GM12878 (cell line): ENCODE measurements around the gene PDE6G.

ENCODE experiments used
- CBX3 ChIP-seq: fragments of 200-600 bp; sonication (generic); IDR thresholded peaks from 2 replicates; pipeline ENCODE4 v1.6.1; 2016; ENCODE audit warnings: low read depth, borderline replicate concordance
- CEBPB ChIP-seq, 2 experiments: fragments of 150-350 bp in 1 of 2; IDR thresholded peaks; 2 replicates each; pipeline ENCODE4 v1.6.1; 2012 to 2014; ENCODE audit warnings: low read depth in 2 of 2, low read length in 2 of 2, borderline replicate concordance in 1 of 2, inconsistent platforms in 1 of 2
- EP300 ChIP-seq, 2 experiments: fragments of 150-350 bp in 1 of 2; IDR thresholded peaks; 2 replicates each; pipeline ENCODE4 v1.6.1; 2011 to 2012; ENCODE audit warnings: low read depth in 2 of 2, low read length in 2 of 2, borderline replicate concordance in 1 of 2, improper control_type of control experiment in 1 of 2, inconsistent platforms in 1 of 2; ENCODE audit not compliant: control insufficient read depth in 1 of 2
- MAX ChIP-seq: IDR thresholded peaks from 2 replicates; pipeline ENCODE4 v1.6.1; 2012; ENCODE audit warnings: low read depth, low read length, improper control_type of control experiment
- NFIC ChIP-seq: IDR thresholded peaks from 2 replicates; pipeline ENCODE4 v1.6.1; 2012; ENCODE audit warnings: low read depth, mild to moderate bottlenecking, inconsistent platforms, low read length, moderate library complexity
- POLR2A ChIP-seq: IDR thresholded peaks from 2 replicates; pipeline ENCODE4 v1.6.1; 2011; ENCODE audit warnings: low read depth, mild to moderate bottlenecking, low read length
- SIN3A ChIP-seq: IDR thresholded peaks from 2 replicates; pipeline ENCODE4 v1.6.1; 2012; ENCODE audit warnings: low read depth, low read length, improper control_type of control experiment
- SMC3 ChIP-seq: IDR thresholded peaks from 2 replicates; pipeline ENCODE4 v1.6.1; 2011; ENCODE audit warnings: low read length, improper control_type of control experiment, borderline replicate concordance
- SP1 ChIP-seq: IDR thresholded peaks from one replicate; pipeline ENCODE4 v1.6.1; 2011; ENCODE audit warnings: low read depth, low read length
- SPI1 ChIP-seq: IDR thresholded peaks from 2 replicates; pipeline ENCODE4 v1.6.1; 2011; ENCODE audit warnings: low read depth, mild to moderate bottlenecking, low read length, moderate library complexity, borderline replicate concordance; ENCODE audit not compliant: insufficient read depth
- TAF1 ChIP-seq: IDR thresholded peaks from 2 replicates; pipeline ENCODE4 v1.6.1; 2011; ENCODE audit warnings: mild to moderate bottlenecking, low read depth, low read length, borderline replicate concordance
- YY1 ChIP-seq: IDR thresholded peaks from 2 replicates; pipeline ENCODE4 v1.6.1; 2011; ENCODE audit warnings: low read depth, mild to moderate bottlenecking, low read length
- TF ChIP-seq, protein P1 (sequence below), 3 experiments: IDR thresholded peaks in 2 of 3; conservative IDR thresholded peaks in 1 of 3; 2 replicates each; pipeline ENCODE4 v1.5.1; 2011; ENCODE audit warnings: low read depth in 3 of 3, low read length in 3 of 3, mild to moderate bottlenecking in 3 of 3, control low read depth in 2 of 3, moderate library complexity in 2 of 3, inconsistent platforms in 1 of 3, mixed read lengths in 1 of 3; ENCODE audit not compliant: control insufficient read depth in 2 of 3, insufficient read depth in 1 of 3; ENCODE audit errors: extremely low read depth in 1 of 3
- TF ChIP-seq, protein P2 (sequence below): IDR thresholded peaks from 2 replicates; pipeline ENCODE4 v1.6.1; 2011; ENCODE audit warnings: borderline replicate concordance, low read depth, mild to moderate bottlenecking, moderate library complexity, mixed read lengths, low read length; ENCODE audit not compliant: insufficient read depth; ENCODE audit errors: extremely low read length

DNA sequence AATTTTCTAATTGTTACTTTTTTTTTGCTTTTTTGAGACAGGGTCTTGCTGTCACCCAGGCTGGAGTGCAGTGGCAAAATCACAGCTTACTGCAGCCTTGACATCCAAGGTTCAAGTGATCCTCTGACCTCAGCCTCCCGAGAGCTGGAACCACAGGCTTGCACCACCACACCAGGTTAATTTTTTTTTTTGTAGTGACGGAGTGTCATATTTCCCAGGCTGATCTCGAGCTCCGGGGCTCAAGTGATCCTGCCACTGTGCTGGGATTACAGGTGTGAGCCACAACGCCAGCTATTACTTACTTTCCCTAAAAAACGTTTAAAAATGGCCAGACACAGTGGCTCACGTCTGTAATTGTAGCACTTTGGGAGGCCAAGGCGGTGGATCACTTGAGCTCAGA, 26.1 kb downstream of the PDE6G start:
- TF ChIP-seq, protein P1, sequence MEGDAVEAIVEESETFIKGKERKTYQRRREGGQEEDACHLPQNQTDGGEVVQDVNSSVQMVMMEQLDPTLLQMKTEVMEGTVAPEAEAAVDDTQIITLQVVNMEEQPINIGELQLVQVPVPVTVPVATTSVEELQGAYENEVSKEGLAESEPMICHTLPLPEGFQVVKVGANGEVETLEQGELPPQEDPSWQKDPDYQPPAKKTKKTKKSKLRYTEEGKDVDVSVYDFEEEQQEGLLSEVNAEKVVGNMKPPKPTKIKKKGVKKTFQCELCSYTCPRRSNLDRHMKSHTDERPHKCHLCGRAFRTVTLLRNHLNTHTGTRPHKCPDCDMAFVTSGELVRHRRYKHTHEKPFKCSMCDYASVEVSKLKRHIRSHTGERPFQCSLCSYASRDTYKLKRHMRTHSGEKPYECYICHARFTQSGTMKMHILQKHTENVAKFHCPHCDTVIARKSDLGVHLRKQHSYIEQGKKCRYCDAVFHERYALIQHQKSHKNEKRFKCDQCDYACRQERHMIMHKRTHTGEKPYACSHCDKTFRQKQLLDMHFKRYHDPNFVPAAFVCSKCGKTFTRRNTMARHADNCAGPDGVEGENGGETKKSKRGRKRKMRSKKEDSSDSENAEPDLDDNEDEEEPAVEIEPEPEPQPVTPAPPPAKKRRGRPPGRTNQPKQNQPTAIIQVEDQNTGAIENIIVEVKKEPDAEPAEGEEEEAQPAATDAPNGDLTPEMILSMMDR (IDR thresholded peaks at IDR 0.05 in 2 of 3, conservative IDR thresholded peaks at IDR 0.05 in 1 of 3; ENCODE audit: control insufficient read depth in 2 of 3, extremely low read depth in 1 of 3, insufficient read depth in 1 of 3, low read depth in 3 of 3, low read length in 3 of 3), result no peak
- TF ChIP-seq EP300 (IDR thresholded peaks at IDR 0.05; ENCODE audit: borderline replicate concordance in 1 of 2, control insufficient read depth in 1 of 2, low read depth in 2 of 2, low read length in 2 of 2) (no peak), POLR2A (no peak), SPI1 (no peak), SP1 (no peak), SIN3A (no peak), CEBPB (IDR thresholded peaks at IDR 0.05; ENCODE audit: borderline replicate concordance in 1 of 2, low read depth in 2 of 2, low read length in 2 of 2) (no peak), YY1 (no peak), NFIC (no peak), SMC3 (no peak), CBX3 (no peak), TAF1 (no peak), MAX (no peak)
- TF ChIP-seq, protein P2, sequence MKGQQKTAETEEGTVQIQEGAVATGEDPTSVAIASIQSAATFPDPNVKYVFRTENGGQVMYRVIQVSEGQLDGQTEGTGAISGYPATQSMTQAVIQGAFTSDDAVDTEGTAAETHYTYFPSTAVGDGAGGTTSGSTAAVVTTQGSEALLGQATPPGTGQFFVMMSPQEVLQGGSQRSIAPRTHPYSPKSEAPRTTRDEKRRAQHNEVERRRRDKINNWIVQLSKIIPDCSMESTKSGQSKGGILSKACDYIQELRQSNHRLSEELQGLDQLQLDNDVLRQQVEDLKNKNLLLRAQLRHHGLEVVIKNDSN, result no peak
